GM12873 (cell line): ENCODE data around the gene ZBTB16.

Source experiments
- CTCF ChIP-seq: IDR thresholded peaks from 2 replicates; pipeline ENCODE4 v1.5.1; 2012; ENCODE audit warnings: low read depth, mild to moderate bottlenecking, moderate library complexity, low read length, control low read depth; ENCODE audit not compliant: insufficient read depth; ENCODE audit errors: missing control alignments

Gene ZBTB16

GRCh38 chr11:114176321-114176720 lies 116.8 kb downstream of the ZBTB16 start:
- TF ChIP-seq CTCF: no peak

GRCh38 chr11:114178656-114179055 lies 119.1 kb downstream of the ZBTB16 start:
- no peak for TF ChIP-seq CTCF

GRCh38 chr11:114179234-114179941 lies 119.9 kb downstream of the ZBTB16 start:
- TF ChIP-seq CTCF: no peak

- TF ChIP-seq CTCF: peak; percentile 18
These were observed 121.0 kb downstream of the ZBTB16 start for GRCh38 chr11:114180301-114181055.

GRCh38 chr11:114181195-114181594 lies 121.7 kb downstream of the ZBTB16 start:
- no peak for TF ChIP-seq CTCF

GRCh38 chr11:114181752-114182151 lies 122.2 kb downstream of the ZBTB16 start:
- TF ChIP-seq CTCF: no peak

- TF ChIP-seq CTCF: no peak
These were observed 123.0 kb downstream of the ZBTB16 start for GRCh38 chr11:114182471-114183043.
